A549 treated with AZD9567 at 1 μM for 4 hours (cell line): ENCODE measurements around the gene CNPY4. TPM values are rescaled to one million over a fixed set of nuclear protein-coding genes. Genes with fewer than 3 reads are reported as not detected.

Experiments used
- total RNA-seq: library from RNA; stranded (reverse); fragments of 200-300 nt; extraction: Qiagen RNA extraction; gene quantifications from 5 replicates; pipeline ENCODE4 v1.2.3, GENCODE V29; 2022; ENCODE audit not compliant: insufficient read depth

CNPY4 gene, protein sequence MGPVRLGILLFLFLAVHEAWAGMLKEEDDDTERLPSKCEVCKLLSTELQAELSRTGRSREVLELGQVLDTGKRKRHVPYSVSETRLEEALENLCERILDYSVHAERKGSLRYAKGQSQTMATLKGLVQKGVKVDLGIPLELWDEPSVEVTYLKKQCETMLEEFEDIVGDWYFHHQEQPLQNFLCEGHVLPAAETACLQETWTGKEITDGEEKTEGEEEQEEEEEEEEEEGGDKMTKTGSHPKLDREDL
- 4.6 to 11.7 TPM (median 10.5 TPM) in 5 replicates for total RNA-seq

DNA sequence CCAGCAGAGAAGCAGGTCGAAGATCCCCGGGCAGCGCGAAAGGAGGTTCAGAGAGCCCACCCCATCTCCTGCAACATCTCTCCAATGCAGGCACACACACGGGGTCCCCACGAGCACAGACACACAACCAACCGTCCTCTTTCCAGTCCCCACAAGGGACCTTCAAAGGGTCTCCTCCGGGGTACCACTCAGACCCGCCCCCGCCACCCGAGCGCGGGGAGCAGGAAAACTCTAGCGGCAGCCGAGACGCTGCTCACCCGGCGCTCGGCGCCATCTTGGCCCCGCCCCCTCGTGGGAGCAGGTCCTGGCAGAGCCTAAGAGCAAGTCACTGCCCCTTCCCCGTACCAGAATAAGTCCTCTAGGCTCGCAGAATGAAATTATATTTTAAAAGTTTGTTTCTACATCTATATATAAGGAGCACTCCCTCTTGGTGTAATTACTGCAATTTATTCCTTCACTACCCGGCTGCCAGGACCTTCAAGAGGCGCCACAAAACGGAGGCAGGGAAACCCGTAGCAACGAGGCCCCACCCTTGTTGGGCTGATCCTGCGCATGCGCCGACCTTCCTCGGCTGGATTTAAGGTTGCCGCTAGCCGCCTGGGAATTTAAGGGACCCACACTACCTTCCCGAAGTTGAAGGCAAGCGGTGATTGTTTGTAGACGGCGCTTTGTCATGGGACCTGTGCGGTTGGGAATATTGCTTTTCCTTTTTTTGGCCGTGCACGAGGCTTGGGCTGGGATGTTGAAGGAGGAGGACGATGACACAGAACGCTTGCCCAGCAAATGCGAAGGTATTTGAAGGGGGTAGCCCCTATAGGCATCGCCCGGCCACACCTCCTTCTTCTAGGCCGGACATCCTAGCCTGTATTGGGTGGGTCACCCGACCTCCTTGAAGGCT, at the start of gene CNPY4, which contains the start of gene TAF6:
TSS of gene CNPY4 (plus strand) at position 563 of the 898 bp plus-strand sequence. CDS start at position 674, 111 bp downstream.
TSS of gene TAF6 (minus strand) at position 287 of the 898 bp plus-strand sequence. CDS start 5,149 bp downstream, outside the sequence.

DNA sequence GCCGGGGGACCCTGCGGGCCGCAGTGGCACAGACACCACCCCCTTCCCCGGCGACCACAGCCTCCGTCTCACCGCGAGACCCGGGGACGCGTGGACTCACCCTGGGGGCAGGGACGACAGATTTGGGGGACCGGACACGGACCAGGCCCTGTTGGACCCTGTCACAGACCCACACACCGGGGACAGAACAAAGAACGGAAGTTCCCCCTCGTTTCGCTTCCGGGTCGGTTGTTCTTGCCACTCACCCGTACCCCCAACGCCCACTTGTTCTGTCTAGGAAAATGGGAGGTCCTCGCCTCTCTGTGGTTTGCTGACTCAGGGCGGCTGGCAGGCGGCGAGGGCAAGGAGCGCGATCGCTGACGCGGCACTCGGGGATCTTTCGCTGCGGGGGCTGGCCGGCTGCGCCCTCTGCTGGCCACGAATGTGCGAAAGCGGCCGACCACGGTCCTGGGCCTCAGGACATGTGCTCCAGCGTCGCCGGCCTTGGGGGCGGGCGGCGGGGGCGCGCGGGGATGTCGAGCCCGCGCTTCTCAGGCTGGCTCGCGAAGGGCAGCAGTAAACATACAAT, 37.8 kb upstream of the CNPY4 start, which contains the start of gene ZNF3:
TSS of gene ZNF3 (minus strand) at position 189 of the 568 bp plus-strand sequence. CDS start 4,366 bp downstream, outside the sequence.

DNA sequence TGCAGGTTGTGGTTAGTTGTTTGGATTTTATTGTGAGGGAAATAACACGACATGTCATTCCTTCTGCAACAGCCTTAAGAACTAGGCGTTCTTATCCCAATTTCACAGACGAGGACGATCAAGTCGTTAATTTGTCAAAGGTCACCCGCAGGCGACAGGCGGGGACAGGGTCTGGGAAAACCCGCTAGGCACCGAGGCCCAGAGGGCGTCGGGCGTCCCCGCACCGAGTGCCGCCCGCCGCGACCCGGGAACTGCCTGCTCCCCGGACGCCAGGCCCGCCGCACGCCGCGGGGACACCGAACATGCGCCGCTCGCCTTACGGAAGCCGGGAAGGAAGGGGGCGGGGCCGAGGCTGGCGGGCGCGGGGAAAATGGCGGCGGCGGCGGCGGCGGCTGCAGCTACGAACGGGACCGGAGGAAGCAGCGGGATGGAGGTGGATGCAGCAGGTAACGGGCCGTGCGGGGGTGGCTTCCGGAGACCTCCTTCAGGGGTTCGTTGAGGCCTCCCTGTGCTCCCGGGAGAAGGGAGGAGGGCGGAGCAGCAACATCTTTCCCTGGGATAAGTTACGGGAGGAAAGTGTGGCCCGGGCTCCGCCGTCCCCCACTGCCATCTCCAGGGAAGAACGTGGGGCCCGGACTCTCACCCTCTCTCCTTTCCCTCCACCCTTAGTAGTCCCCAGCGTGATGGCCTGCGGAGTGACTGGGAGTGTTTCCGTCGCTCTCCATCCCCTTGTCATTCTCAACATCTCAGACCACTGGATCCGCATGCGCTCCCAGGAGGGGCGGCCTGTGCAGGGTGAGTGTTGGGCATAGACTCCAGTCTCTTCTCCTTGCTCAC, 30.6 kb upstream of the CNPY4 start, which contains the start of gene COPS6:
TSS of gene COPS6 (plus strand) at position 349 of the 837 bp plus-strand sequence. CDS start at position 371, 22 bp downstream.

DNA sequence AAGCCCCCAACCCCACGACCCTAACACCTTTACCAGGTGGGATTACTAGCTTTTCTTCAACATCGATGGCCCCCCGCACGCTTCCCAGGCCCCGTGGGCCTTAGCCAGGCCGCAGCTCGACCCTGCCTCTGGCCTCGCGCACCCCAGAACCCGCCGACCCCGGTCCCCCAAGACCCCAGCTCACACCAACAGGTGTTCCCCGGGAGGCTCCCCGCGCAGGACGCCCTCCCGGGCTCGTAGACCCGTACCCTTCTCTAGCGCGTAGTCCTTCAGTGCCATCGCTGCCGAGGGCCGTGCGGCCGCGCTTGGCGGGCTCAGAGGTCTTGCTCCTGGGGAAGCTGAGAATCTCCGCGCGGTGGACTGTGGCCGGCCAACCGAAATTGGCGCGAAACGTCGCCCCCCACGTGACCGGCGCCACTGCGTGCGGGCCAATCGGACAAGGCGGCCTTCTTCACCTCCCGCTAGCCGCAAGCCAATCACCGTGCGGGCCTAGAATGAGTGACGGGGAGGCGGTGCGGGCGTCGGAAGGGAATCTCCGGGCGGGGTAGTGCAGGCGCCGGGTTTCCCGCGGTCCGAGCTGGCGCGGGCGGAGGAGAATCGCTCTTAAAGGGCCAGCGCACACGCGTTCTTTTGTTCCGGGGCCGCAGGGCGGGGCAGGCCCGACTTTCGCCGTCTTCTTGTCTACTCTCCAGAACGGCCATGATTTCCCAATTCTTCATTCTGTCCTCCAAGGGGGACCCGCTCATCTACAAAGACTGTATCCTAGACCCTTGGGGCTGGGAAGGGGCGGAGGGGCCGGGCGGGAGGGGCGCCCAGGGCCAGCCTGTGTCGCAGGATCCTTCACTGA, 18.2 kb upstream of the CNPY4 start, which contains the start of the genes AP4M1 and MCM7:
TSS of gene AP4M1 (plus strand) at position 628 of the 847 bp plus-strand sequence. CDS start at position 700, 72 bp downstream.
TSS of gene MCM7 (minus strand) at position 382 of the 847 bp plus-strand sequence. CDS start at position 279, 103 bp downstream.

DNA sequence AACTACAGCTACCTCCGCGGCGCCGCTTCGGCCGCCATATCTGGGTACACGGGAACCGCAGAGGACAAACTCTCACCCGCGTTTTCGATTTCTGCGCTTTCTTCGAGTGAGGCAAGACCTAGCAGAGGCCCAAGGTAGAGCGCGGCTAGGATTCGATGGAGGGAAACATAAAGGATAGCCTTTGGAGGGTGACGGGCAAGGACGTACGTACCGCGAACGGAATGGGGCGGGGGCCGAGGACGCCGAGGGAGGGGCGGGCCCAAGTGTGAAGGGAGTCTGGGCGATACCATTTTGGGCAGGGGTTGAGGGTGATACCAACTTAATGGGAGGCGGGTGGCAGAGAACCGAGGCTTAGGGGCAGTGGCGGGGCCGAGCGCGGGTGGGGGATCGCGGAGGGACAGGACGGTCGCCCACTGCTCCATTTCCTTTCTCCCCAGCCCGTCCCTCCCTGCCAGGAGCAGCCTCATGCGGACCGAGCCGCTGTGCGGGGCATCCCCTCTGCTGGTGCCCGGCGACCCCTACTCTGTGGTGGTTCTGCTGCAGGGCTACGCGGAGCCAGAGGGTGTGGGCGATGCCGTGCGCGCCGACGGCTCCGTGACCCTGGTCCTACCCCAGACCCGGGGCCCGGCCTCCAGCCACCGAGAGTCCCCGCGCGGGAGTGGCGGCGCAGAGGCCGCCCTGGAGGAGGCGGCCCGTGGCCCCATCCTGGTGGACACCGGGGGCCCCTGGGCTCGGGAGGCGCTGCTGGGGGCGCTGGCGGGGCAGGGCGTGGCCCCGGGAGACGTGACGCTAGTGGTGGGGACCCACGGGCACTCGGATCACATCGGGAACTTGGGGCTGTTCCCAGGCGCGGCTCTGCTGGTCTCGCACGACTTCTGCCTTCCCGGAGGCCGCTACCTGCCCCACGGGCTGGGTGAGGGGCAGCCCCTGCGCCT, 7.8 kb downstream of the CNPY4 start, which contains the start of gene MBLAC1:
TSS of gene MBLAC1 (plus strand) at position 37 of the 935 bp plus-strand sequence. CDS start at position 466, 429 bp downstream.

DNA sequence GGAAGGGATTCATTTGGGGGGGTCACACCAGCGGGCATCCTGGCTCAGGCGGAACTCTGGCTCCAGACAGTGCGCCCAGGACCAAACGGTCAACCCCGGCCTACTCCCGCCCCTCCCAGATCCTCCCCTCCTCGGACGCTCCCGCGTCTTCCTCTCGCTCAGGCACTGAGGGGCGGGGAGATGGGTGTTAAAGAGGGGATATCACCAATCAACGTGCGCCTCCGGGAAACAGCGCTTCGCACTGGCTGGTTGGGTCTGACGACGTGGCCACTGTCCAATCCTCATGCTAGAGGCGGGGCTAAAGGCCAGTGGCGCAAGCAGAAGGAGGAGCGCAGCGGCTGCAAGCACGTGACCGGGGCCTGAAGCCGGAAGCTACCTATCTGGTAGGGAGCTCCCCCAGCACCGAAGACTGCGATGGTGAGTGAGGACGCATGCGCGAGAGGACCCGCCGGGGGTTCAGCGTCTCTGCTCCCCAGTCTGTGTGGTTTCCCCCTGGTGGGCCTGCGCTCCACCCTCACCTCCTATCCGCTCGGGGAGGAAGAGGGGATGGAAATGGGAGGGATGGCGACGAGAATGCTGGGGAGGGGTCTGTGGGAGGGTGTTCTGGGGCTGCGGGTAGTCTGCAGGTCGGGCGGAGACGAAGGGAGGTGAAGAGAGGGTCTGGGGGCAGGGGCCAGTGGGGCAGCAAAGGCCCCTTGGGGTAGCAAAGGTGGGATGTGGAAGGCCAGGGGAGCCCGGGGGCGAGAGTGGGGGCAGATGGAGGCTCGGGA, 29.3 kb downstream of the CNPY4 start, which contains the start of gene LAMTOR4:
TSS of gene LAMTOR4 (plus strand) at position 360 of the 770 bp plus-strand sequence. CDS start at position 415, 55 bp downstream.

DNA sequence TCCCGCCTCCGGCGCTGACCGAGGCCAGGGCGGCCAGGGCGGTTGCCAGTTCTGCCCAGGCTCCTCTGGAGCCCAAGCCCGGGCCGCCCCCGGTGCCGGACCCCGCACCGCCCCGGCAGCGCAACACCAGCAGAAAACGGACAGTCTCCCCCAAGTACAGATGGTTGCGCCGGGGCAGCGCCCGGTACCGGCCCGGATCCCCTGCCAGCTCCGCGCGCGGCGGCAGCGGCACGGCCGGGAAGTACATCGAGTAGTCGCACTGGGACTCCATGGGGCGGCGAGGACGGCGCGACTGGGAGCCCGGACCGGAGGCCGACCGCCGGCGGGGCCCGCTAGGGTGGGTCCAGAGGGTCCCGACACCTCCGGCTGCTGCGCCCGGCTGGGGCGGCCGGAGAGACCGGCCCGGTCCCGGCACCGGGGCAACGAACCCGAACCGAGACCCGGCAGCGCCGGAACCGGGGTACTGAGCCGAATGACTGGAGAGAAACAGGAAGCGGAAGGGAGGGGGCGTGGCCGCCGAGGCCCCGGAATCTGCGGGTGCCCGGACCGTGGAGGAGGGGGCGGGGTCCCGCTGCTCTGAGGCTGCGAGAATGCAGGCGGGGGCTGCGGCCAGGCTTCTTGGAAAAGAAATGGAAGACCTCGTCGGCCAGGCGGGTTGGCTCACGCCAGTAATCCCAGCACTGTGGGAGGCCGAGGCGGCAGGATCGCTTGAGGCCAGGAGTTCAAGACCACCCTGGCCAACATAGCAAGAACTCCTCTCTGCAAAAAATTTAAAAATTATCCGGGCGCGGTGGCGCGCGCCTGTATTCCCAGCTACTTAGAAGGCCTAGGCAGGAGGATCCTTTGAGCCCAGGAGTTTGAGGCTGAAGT, 39.0 kb downstream of the CNPY4 start, which contains the start of gene TRAPPC14:
TSS of gene TRAPPC14 (minus strand) at position 495 of the 870 bp plus-strand sequence. CDS start at position 271, 224 bp downstream.

Other genes starting within 250 kb of the CNPY4 start
- gene OR2AE1, start 242.6 kb upstream of the CNPY4 start, total RNA-seq = not detected in 5 replicates
- gene TRIM4, start 200.1 kb upstream of the CNPY4 start, total RNA-seq = 27.8 to 37.9 TPM (median 28.1 TPM) in 5 replicates
- gene GJC3, start 190.0 kb upstream of the CNPY4 start, total RNA-seq = 0.07 to 0.21 TPM in 2 of 5 replicates, not detected in the others
- gene AZGP1, start 143.6 kb upstream of the CNPY4 start, total RNA-seq = 0.13 TPM in 1 of 5 replicates, not detected in the others
- 7.8 to 11.5 TPM (median 10.7 TPM) in 5 replicates for gene ZKSCAN1, start 104.0 kb upstream of the CNPY4 start, total RNA-seq
- gene ZSCAN21, start 69.9 kb upstream of the CNPY4 start, total RNA-seq = 10.7 to 14.3 TPM (median 11.3 TPM) in 5 replicates
- gene ZNF3, start 37.9 kb upstream of the CNPY4 start, total RNA-seq = 16.9 to 20.0 TPM (median 19.1 TPM) in 5 replicates
- 166 to 186 TPM (median 175 TPM) in 5 replicates for gene COPS6, start 30.7 kb upstream of the CNPY4 start, total RNA-seq
- 219 to 248 TPM (median 243 TPM) in 5 replicates for gene MCM7, start 18.2 kb upstream of the CNPY4 start, total RNA-seq
- gene AP4M1, start 18.0 kb upstream of the CNPY4 start, total RNA-seq = 12.9 to 15.7 TPM (median 13.6 TPM) in 5 replicates
- gene TAF6, start 276 bp upstream of the CNPY4 start, total RNA-seq = 62.7 to 70.1 TPM (median 67.4 TPM) in 5 replicates
- gene MBLAC1, start 7.3 kb downstream of the CNPY4 start, total RNA-seq = 2.7 to 3.8 TPM (median 3.4 TPM) in 4 of 5 replicates, not detected in the other
- 165 to 192 TPM (median 185 TPM) in 5 replicates for gene LAMTOR4, start 29.3 kb downstream of the CNPY4 start, total RNA-seq
- gene TRAPPC14, start 39.1 kb downstream of the CNPY4 start, total RNA-seq = 12.4 to 16.8 TPM (median 16.1 TPM) in 5 replicates
- gene GAL3ST4, start 49.0 kb downstream of the CNPY4 start, total RNA-seq = 0.03 to 0.08 TPM (median 0.06 TPM) in 4 of 5 replicates, not detected in the other
- 0.75 to 1.4 TPM (median 1.3 TPM) in 4 of 5 replicates, not detected in the other for gene GPC2, start 57.7 kb downstream of the CNPY4 start, total RNA-seq
- 0.18 to 0.28 TPM (median 0.27 TPM) in 4 of 5 replicates, not detected in the other for gene STAG3, start 58.3 kb downstream of the CNPY4 start, total RNA-seq
- gene PVRIG, start 100.3 kb downstream of the CNPY4 start, total RNA-seq = 0.05 TPM in 1 of 5 replicates, not detected in the others
- 0.03 TPM in 1 of 5 replicates, not detected in the others for gene SPDYE3, start 188.1 kb downstream of the CNPY4 start, total RNA-seq
- gene PILRB, start 238.5 kb downstream of the CNPY4 start, total RNA-seq = 14.7 to 39.2 TPM (median 38.3 TPM) in 5 replicates